IgD-negative memory B cell (primary cell): ENCODE results near the gene PADI2. TPM values are rescaled to one million over a fixed set of nuclear protein-coding genes. Genes with fewer than 3 reads are reported as not detected.

Source experiments
- H3K27ac Mint-ChIP-seq, 3 donors: one replicate each; pipeline ENCODE4 v1.8.0; 2020 to 2022; ENCODE audit warnings: mild to moderate bottlenecking in 3 of 3, mixed read lengths in 3 of 3, moderate library complexity in 1 of 3
- H3K27me3 Mint-ChIP-seq: one replicate; pipeline ENCODE4 v1.8.0; 2021; ENCODE audit warnings: mixed read lengths
- H3K36me3 Mint-ChIP-seq: one replicate; pipeline ENCODE4 v1.8.0; 2020; ENCODE audit warnings: mild to moderate bottlenecking, mixed read lengths
- H3K4me1 Mint-ChIP-seq, 3 donors: one replicate each; pipeline ENCODE4 v1.8.0; 2020 to 2022; ENCODE audit warnings: mixed read lengths in 3 of 3, mild to moderate bottlenecking in 1 of 3
- H3K4me3 Mint-ChIP-seq, 4 donors: one replicate each; pipeline ENCODE4 v1.8.0; 2020 to 2022; ENCODE audit warnings: mild to moderate bottlenecking in 4 of 4, mixed read lengths in 4 of 4, moderate library complexity in 3 of 4
- H3K9me3 Mint-ChIP-seq, 3 donors: one replicate each; pipeline ENCODE4 v1.8.0; 2020 to 2021; ENCODE audit warnings: mixed read lengths in 3 of 3, mild to moderate bottlenecking in 1 of 3
- polyA plus RNA-seq: library from polyadenylated mRNA; unstranded; fragments of 300-500 nt; fragmentation: Illumina TruSeq; gene quantifications from one replicate; pipeline ENCODE4 v1.2.3, GENCODE V29; 2021

Gene PADI2
- polyA plus RNA-seq, 1 donor from 2014 or later: 0.10 TPM

DNA sequence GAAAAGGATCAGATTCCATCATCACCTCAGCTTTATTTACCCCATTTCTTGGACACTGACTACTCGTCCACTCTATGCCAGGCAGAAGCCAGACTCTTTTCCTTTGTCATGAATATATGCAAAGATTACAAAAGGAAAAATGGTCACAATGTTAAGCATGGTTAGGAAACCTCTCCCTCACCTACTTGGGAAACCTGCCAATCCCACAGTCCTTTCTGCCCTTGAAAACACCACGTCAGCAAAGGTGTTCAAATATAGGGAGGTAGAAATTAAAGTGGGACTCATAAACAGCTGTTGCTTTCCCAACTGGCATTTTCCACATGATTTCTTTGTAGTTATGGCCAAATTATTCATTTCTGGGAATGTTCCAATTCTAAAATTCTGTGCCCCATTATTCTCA lies 91.4 kb downstream of the PADI2 start:
- peak overlapping the region in 1 of 3 donors; percentile 48 for H3K27ac Mint-ChIP-seq
- no peak overlapping the region for H3K4me3 Mint-ChIP-seq
- H3K27me3 Mint-ChIP-seq: no peaks in the 10 kb centered on the region
- H3K9me3 Mint-ChIP-seq: no peaks in the 10 kb centered on the region
- H3K36me3 Mint-ChIP-seq: peaks cover 4% of the 10 kb centered on the region
- H3K4me1 Mint-ChIP-seq: peaks cover 0 to 3% (median 0%) of the 10 kb centered on the region in 3 donors

- Mint-ChIP-seq H3K4me1 (peaks cover 0 to 3% (median 0%) of the 10 kb centered on the region in 3 donors), H3K36me3 (peaks cover 4% of the 10 kb centered on the region), H3K9me3 (no peaks in the 10 kb centered on the region), H3K4me3 (no peak overlapping the region), H3K27me3 (no peaks in the 10 kb centered on the region), H3K27ac (no peak overlapping the region)
Observed at GRCh38 chr1:17027403-17027802, 91.8 kb downstream of the PADI2 start.

- peak overlapping the region in 1 of 3 donors; percentile 57 for H3K27ac Mint-ChIP-seq
- H3K36me3 Mint-ChIP-seq: peaks cover 4% of the 10 kb centered on the region
- H3K27me3 Mint-ChIP-seq: no peaks in the 10 kb centered on the region
- peaks cover 2 to 4% (median 3%) of the 10 kb centered on the region in 3 donors for H3K4me1 Mint-ChIP-seq
- H3K9me3 Mint-ChIP-seq: no peaks in the 10 kb centered on the region
- H3K4me3 Mint-ChIP-seq: no peak overlapping the region
Observed at GRCh38 chr1:17024721-17025120, 94.5 kb downstream of the PADI2 start.

DNA sequence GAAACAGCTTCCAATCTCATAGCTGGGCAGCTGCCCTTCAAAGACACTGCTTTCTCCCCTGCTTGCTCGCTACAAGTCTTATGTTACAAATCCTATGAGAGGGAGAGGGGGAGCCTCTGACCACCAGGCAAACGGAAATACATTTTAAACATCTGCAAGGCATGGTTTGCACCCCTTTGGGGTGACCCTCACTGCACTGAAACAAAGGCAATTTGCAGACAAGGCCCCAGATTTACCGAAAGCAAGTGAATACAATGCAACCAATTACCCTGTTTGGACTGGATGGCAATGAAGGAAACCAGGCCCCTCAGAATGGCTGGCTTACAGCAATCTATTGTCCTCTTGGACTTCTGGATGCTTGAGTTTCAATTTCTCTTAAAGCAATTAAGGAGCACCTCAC lies 95.7 kb downstream of the PADI2 start:
- H3K4me3 Mint-ChIP-seq: peak overlapping the region in 1 of 4 donors; percentile 13
- peaks cover 12 to 14% (median 13%) of the 10 kb centered on the region in 3 donors for H3K4me1 Mint-ChIP-seq
- peak overlapping the region in 1 of 3 donors; percentile 86 for H3K27ac Mint-ChIP-seq
- no peaks in the 10 kb centered on the region for H3K9me3 Mint-ChIP-seq
- H3K27me3 Mint-ChIP-seq: no peaks in the 10 kb centered on the region
- H3K36me3 Mint-ChIP-seq: peaks cover 9% of the 10 kb centered on the region

GRCh38 chr1:17023102-17023501 lies 96.1 kb downstream of the PADI2 start:
- Mint-ChIP-seq H3K4me1 (peaks cover 12 to 16% (median 15%) of the 10 kb centered on the region in 3 donors), H3K27ac (peak overlapping the region in 1 of 3 donors; percentile 86), H3K27me3 (no peaks in the 10 kb centered on the region), H3K9me3 (no peaks in the 10 kb centered on the region), H3K4me3 (peak overlapping the region in 1 of 4 donors; percentile 13), H3K36me3 (peaks cover 9% of the 10 kb centered on the region)

DNA sequence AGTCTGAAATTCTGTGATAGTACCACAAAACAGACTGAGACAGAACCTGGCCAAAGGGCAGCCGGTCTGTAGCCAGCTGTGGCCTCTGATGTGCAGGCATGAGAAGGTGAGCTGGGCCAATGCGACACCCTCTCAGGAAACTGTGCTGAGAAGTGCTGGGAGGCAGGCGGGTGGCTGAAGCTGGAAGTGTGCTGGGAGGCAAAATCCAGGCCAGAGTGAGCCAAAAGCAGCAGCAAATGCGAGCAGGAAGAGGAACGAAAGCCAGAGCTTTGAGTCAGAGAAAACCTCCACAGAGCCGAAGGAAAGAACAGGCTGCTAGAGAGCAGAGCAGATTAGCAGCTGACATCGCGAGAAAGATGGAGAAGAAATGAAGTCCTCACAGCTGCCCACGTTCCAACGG lies 97.4 kb downstream of the PADI2 start:
- peaks cover 6% of the 10 kb centered on the region for H3K36me3 Mint-ChIP-seq
- H3K4me1 Mint-ChIP-seq: peaks cover 15 to 16% (median 15%) of the 10 kb centered on the region in 3 donors
- no peaks in the 10 kb centered on the region for H3K27me3 Mint-ChIP-seq
- H3K27ac Mint-ChIP-seq: peak overlapping the region in 1 of 3 donors; percentile 76
- H3K9me3 Mint-ChIP-seq: no peaks in the 10 kb centered on the region
- H3K4me3 Mint-ChIP-seq: no peak overlapping the region

DNA sequence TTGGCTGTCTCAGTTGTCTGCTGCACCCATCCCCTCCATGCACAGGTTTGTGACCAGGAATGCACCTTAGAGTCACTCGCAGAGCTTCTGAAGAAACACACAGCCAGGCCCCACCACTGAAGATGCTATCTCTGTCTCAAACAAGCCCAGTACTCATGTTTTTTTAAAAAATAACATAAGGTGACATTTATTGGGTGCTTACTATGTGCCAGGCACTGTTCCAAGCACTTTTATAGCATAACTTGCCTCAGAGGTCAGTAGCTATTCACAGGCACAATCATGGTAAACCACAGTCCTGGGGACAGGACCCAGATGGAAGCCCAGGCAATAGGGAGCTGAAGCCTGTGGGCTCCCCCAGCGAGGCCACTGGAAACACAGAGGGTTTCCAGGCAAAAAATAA lies 98.7 kb downstream of the PADI2 start:
- H3K27ac Mint-ChIP-seq: peak overlapping the region in 2 of 3 donors; percentile 40 to 69
- no peaks in the 10 kb centered on the region for H3K27me3 Mint-ChIP-seq
- peaks cover 15 to 16% (median 15%) of the 10 kb centered on the region in 3 donors for H3K4me1 Mint-ChIP-seq
- no peak overlapping the region for H3K4me3 Mint-ChIP-seq
- no peaks in the 10 kb centered on the region for H3K9me3 Mint-ChIP-seq
- peaks cover 5% of the 10 kb centered on the region for H3K36me3 Mint-ChIP-seq

DNA sequence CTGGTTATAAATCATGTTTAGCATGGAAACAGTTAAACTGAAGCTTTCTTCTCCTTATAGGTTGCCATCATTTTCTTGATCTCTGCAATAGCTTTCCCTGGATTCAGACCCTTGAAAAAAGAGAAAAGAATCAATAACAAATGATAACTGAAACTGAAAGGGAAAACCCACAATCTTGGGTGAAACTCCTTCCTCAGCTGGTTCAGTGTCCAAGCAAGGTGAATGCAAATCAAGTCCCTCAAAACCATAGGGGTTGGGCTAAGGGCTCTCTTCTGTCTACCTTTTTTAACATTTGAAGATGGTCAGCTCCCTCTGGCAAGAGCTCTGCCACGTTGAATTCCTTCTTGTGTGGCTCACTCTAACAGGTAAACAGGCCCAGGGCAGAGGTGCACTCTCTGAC lies 100.4 kb downstream of the PADI2 start:
- Mint-ChIP-seq H3K27me3 (no peaks in the 10 kb centered on the region), H3K4me1 (peaks cover 18 to 19% (median 18%) of the 10 kb centered on the region in 3 donors), H3K9me3 (no peaks in the 10 kb centered on the region), H3K4me3 (peak overlapping the region in 3 of 4 donors; percentile 18 to 75 (median 56)), H3K36me3 (peaks cover 7% of the 10 kb centered on the region), H3K27ac (peak overlapping the region in 2 of 3 donors; percentile 45 to 65)

DNA sequence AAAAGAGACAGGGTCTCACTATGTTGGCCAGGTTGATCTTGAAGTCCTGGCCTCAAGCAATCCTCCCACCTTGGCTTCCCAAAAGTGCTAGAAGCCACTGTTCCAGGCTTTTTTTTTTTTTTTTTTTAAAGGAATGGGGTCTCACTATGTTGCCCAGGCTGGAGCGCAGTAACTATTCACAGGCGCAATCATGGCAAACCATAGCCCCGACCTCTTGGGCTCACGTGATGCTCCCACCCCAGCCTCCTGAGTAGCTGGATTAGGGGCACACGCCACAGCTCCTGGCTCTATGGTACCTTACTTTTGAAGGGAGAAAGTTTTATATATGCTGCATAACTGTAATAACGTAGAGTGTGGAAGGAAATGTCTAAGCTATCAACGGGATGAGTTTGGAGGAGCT lies 101.8 kb downstream of the PADI2 start:
- Mint-ChIP-seq H3K27ac (no peak overlapping the region), H3K4me3 (no peak overlapping the region), H3K27me3 (no peaks in the 10 kb centered on the region), H3K9me3 (no peaks in the 10 kb centered on the region), H3K36me3 (peaks cover 7% of the 10 kb centered on the region), H3K4me1 (peaks cover 17 to 19% (median 18%) of the 10 kb centered on the region in 3 donors)

Other genes starting within 250 kb of the PADI2 start
- not detected for gene RNU1-2, start 223.5 kb downstream of the PADI2 start, polyA plus RNA-seq
- gene CROCC, start 197.5 kb downstream of the PADI2 start, polyA plus RNA-seq: 3.9 TPM
- gene MFAP2, start 138.8 kb downstream of the PADI2 start, polyA plus RNA-seq: 0.43 TPM
- gene ATP13A2, start 107.5 kb downstream of the PADI2 start, polyA plus RNA-seq: 28.3 TPM
- gene SDHB, start 65.4 kb downstream of the PADI2 start, polyA plus RNA-seq: 137 TPM
- gene PADI1, start 85.7 kb upstream of the PADI2 start, polyA plus RNA-seq: not detected
- not detected for gene PADI3, start 129.6 kb upstream of the PADI2 start, polyA plus RNA-seq
- 0.73 TPM for gene PADI4, start 188.7 kb upstream of the PADI2 start, polyA plus RNA-seq